ENCODE measurements around the gene NUF2. TPM values are rescaled to one million over a fixed set of nuclear protein-coding genes. Genes with fewer than 3 reads are reported as not detected.

The NUF2 gene
- total and polyA plus RNA-seq, 10 of the 15 experiments (the other 5 are each of a cell fraction or from before 2014, with no cell fraction given), result 27.4 to 62.6 (median 49.1) TPM

- no peak for TF ChIP-seq CTCF (IDR thresholded peaks at IDR 0.05 in 2 of 3, conservative IDR thresholded peaks at IDR 0.05 in 1 of 3; ENCODE audit: control insufficient read depth in 2 of 3, extremely low read depth in 1 of 3, insufficient read depth in 1 of 3, low read depth in 3 of 3, low read length in 3 of 3)
- no peak for TF ChIP-seq MTA3 (IDR thresholded peaks at IDR 0.05; ENCODE audit: borderline replicate concordance, low read length)
- no peak for TF ChIP-seq SREBF1 (IDR thresholded peaks at IDR 0.05; ENCODE audit: low read length)
- no peak for TF ChIP-seq KDM1A (IDR thresholded peaks at IDR 0.05; ENCODE audit: borderline replicate concordance)
- no peak for TF ChIP-seq PAX5 (IDR thresholded peaks at IDR 0.05; ENCODE audit: borderline replicate concordance, low read depth, low read length)
- TF ChIP-seq DPF2 (IDR thresholded peaks at IDR 0.05), result no peak
- TF ChIP-seq JUNB (IDR thresholded peaks at IDR 0.05), result no peak
- TF ChIP-seq NR2C2 (IDR thresholded peaks at IDR 0.05; ENCODE audit: borderline replicate concordance, control insufficient read depth, insufficient read length, low read depth), result no peak
- TF ChIP-seq ZNF24 (IDR thresholded peaks at IDR 0.05), result no peak
These were observed 14.1 kb upstream of the NUF2 start (continued) for GRCh38 chr1:163307479-163308171.

GRCh38 chr1:163308811-163309210 lies 12.9 kb upstream of the NUF2 start:
- H3K9ac ChIP-seq (ENCODE audit: control insufficient read depth, insufficient read depth, low read length), result no peak overlapping the region
- no peak overlapping the region for H3K4me2 ChIP-seq (ENCODE audit: control insufficient read depth, insufficient read depth)
- H3K27ac ChIP-seq (ENCODE audit: control insufficient read depth, insufficient read depth), result no peak overlapping the region
- H3K79me2 ChIP-seq (ENCODE audit: control insufficient read depth, insufficient read depth, low read length), result no peaks in the 10 kb centered on the region
- no peaks in the 10 kb centered on the region for H3K4me1 ChIP-seq (ENCODE audit: control insufficient read depth, insufficient read depth, low read length)
- no peak overlapping the region for H3K4me3 ChIP-seq
- H3K9me3 ChIP-seq (replicated peaks; ENCODE audit: control insufficient read depth, insufficient read depth, low read length), result no peaks in the 10 kb centered on the region
- RAD21 ChIA-PET (ENCODE audit: unreplicated experiment), result no interaction called here
- H2AFZ ChIP-seq (ENCODE audit: control insufficient read depth, low read depth, low read length), result no peak overlapping the region
- intact Hi-C loops (cut with micrococcal nuclease; ENCODE audit: unreplicated experiment), result no loop called here
- no peaks in the 10 kb centered on the region for H3K27me3 ChIP-seq (replicated peaks in 1 of 2; ENCODE audit: control insufficient read depth in 2 of 2, insufficient read depth in 2 of 2, low read length in 1 of 2)
- whole genome bisulfite sequencing (ENCODE audit: insufficient coverage, insufficient replicate concordance, low lambda C conversion rate, missing lambda C conversion rate), result 92% methylated on average over 1 of the region's 1 CpG
- SMC1A ChIA-PET (ENCODE audit: uncharacterized antibody, unreplicated experiment), result no interaction called here
- H4K20me1 ChIP-seq (ENCODE audit: control insufficient read depth, insufficient read depth), result no peaks in the 10 kb centered on the region
- POLR2A ChIA-PET, result no interaction called here
- H3K36me3 ChIP-seq (ENCODE audit: control insufficient read depth in 2 of 2, insufficient read depth in 2 of 2, low read length in 1 of 2), result peaks cover 0 to 3% of the 10 kb centered on the region in 2 experiments; a peak in 1 of 4 replicates
- TF ChIP-seq IRF4 (IDR thresholded peaks at IDR 0.05; ENCODE audit: low read depth, low read length) (no peak), POLR2AphosphoS5 (IDR thresholded peaks at IDR 0.05; ENCODE audit: low read length) (no peak), E2F4 (IDR thresholded peaks at IDR 0.05; ENCODE audit: low read depth, low read length) (no peak), BMI1 (IDR thresholded peaks at IDR 0.05; ENCODE audit: borderline replicate concordance) (no peak), RELA (IDR thresholded peaks at IDR 0.05; ENCODE audit: borderline replicate concordance, partially characterized antibody) (no peak)
- CTCF ChIA-PET, result no interaction called here
- no peak for ATAC-seq
- FAIRE-seq, result no peak
- no peak for DNase-seq (ENCODE audit: low read depth, low spot score)
- BruUV-seq (replicated peaks), result no TSS peak
- in situ Hi-C loops (cut with MboI), result no loop called here

All from GM12878 (cell line).